GM19324 (cell line): ENCODE measurements around the gene CORO1C.

Source experiments
- ATAC-seq: cut with Tn5 transposase; IDR thresholded peaks from one replicate; pipeline ENCODE4 v1.9.1; 2021; ENCODE audit warnings: mild to moderate bottlenecking, moderate library complexity; ENCODE audit not compliant: unreplicated experiment, low FRiP score

Gene CORO1C

GRCh38 chr12:108700833-108701541, 30.3 kb downstream of the CORO1C start:
- no peak for ATAC-seq

- ATAC-seq, result no peak
Measured at GRCh38 chr12:108699955-108700563, 31.3 kb downstream of the CORO1C start.

- no peak for ATAC-seq
Measured at GRCh38 chr12:108697905-108698304, 33.4 kb downstream of the CORO1C start.

- no peak for ATAC-seq
Measured at GRCh38 chr12:108696996-108697290, 34.4 kb downstream of the CORO1C start.

GRCh38 chr12:108696111-108696995, 35.0 kb downstream of the CORO1C start:
- no peak for ATAC-seq

- no peak for ATAC-seq
Measured at GRCh38 chr12:108694812-108695278, 36.5 kb downstream of the CORO1C start.

GRCh38 chr12:108693751-108694150, 37.6 kb downstream of the CORO1C start:
- no peak for ATAC-seq

- ATAC-seq, result no peak
Measured at GRCh38 chr12:108693186-108693730, 38.1 kb downstream of the CORO1C start.

- ATAC-seq, result peak; percentile 21
Measured at GRCh38 chr12:108691998-108692808, 39.1 kb downstream of the CORO1C start.

GRCh38 chr12:108691175-108691997, 39.9 kb downstream of the CORO1C start:
- ATAC-seq, result peak; percentile 48

- no peak for ATAC-seq
Measured at GRCh38 chr12:108690542-108691174, 40.7 kb downstream of the CORO1C start.

GRCh38 chr12:108690191-108690518, 41.2 kb downstream of the CORO1C start:
- no peak for ATAC-seq

- no peak for ATAC-seq
Measured at GRCh38 chr12:108689314-108690190, 41.8 kb downstream of the CORO1C start.

- no peak for ATAC-seq
Measured at GRCh38 chr12:108686780-108687179, 44.5 kb downstream of the CORO1C start.

- ATAC-seq, result no peak
Measured at GRCh38 chr12:108685469-108686260, 45.7 kb downstream of the CORO1C start.

GRCh38 chr12:108683906-108684556, 47.3 kb downstream of the CORO1C start:
- no peak for ATAC-seq

GRCh38 chr12:108681317-108681716, 50.0 kb downstream of the CORO1C start:
- no peak for ATAC-seq
